GM06990 (cell line): ENCODE results near the gene RBM33.

Experiments
- DNase-seq: peaks from one replicate; pipeline ENCODE4 v3.0.0-alpha.2; 2011; ENCODE audit not compliant: insufficient read length; ENCODE audit errors: extremely low read depth
- H3K27me3 ChIP-seq: replicated peaks from 2 replicates; pipeline ENCODE4 v1.6.0; 2011; ENCODE audit warnings: low read length; ENCODE audit not compliant: control insufficient read depth, insufficient read depth
- H3K36me3 ChIP-seq: 2 replicates; pipeline ENCODE4 v1.5.1; 2011; ENCODE audit warnings: low read length; ENCODE audit not compliant: control insufficient read depth, insufficient read depth
- H3K4me3 ChIP-seq: replicated peaks from 2 replicates; pipeline ENCODE4 v1.5.1; 2011; ENCODE audit warnings: low read depth, mild to moderate bottlenecking, control low read depth, low read length
- TF ChIP-seq, protein P1 (sequence below): IDR thresholded peaks from 2 replicates; pipeline ENCODE4 v1.5.1; 2011; ENCODE audit warnings: low read length, control low read depth, mild to moderate bottlenecking, inconsistent platforms; ENCODE audit not compliant: insufficient read depth, poor library complexity, severe bottlenecking

Gene RBM33

DNA sequence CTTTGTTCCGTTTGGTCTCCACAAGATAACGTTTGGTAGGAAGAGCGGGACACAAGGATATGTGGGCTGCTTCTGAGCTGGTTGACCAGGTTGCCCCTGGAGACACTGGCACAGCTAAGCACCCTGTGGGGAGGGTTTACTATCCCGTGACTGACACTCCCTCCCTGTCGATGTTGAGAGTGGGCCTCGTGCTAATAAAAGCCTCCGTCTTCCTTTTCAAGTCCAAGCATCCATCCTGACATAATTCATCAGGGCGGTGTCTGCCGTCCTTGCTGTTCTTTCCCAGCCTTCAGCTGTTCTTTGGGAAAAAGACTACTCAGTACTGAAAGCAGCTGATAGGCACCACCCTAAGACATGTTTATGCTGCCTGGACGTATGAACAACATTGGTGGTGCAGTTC, 118.2 kb downstream of the RBM33 start:
- TF ChIP-seq, protein P1, sequence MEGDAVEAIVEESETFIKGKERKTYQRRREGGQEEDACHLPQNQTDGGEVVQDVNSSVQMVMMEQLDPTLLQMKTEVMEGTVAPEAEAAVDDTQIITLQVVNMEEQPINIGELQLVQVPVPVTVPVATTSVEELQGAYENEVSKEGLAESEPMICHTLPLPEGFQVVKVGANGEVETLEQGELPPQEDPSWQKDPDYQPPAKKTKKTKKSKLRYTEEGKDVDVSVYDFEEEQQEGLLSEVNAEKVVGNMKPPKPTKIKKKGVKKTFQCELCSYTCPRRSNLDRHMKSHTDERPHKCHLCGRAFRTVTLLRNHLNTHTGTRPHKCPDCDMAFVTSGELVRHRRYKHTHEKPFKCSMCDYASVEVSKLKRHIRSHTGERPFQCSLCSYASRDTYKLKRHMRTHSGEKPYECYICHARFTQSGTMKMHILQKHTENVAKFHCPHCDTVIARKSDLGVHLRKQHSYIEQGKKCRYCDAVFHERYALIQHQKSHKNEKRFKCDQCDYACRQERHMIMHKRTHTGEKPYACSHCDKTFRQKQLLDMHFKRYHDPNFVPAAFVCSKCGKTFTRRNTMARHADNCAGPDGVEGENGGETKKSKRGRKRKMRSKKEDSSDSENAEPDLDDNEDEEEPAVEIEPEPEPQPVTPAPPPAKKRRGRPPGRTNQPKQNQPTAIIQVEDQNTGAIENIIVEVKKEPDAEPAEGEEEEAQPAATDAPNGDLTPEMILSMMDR: no peak
- H3K27me3 ChIP-seq: no peaks in the 10 kb centered on the region
- H3K4me3 ChIP-seq: no peak overlapping the region
- no peak for DNase-seq
- H3K36me3 ChIP-seq: peaks cover 35% of the 10 kb centered on the region

DNA sequence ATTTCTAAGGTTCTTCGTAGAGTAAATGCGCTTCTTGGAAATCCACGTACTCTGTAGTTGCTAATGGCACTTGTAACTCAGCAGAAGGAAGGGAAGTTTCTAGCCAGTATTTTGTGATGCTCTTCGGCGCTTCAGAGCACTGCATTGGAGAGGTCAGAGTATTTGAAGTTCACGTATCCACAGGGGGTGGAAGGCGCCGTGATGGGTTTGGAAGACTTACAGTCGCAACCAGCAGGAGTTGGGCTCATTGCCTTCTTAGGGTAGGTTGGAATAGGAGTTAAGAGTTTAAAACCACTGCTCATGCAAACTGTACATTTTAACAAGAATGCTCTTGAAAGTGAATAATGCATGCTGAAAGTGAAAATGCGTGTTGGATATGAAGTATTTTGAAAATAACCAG, 118.7 kb downstream of the RBM33 start:
- H3K4me3 ChIP-seq: no peak overlapping the region
- TF ChIP-seq, protein P1: no peak
- no peak for DNase-seq
- no peaks in the 10 kb centered on the region for H3K27me3 ChIP-seq
- H3K36me3 ChIP-seq: peaks cover 33% of the 10 kb centered on the region

DNA sequence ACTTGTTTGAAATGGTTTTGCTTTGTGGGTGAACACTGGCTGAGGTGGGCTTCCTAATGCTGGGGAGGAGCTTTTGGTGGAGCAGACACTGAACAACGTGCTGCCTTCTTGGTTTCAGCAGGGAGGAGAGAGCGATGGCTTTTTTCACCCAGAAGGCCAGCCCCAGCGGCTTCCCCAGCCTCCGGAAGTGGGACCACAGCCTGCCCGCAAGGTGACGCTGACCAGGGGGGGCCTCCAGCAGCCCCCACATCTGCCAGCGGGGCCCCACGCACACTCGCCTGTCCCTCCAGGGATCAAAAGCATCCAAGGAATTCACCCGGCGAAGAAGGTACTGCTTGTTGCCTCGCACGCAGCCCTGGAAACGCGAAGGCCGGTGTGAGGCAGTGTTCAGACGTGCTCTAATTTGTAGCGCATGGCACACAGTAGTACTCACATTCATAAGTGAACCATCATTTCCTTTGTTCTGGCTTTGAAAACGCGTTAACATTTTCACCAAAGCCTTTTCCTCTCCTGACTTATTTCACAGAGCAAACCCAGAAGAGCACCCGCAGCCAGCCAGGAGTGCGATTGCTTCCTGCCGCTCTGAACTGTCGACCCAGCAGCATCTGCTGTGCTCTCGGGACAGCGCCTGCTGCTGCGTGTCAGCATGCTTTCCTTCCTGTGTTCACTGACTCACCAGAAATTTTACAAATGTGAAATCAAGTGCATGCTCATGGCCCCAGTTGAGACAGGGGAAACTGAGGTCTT, 119.4 kb downstream of the RBM33 start:
- peak; percentile 67 for DNase-seq
- no peak overlapping the region for H3K4me3 ChIP-seq
- no peaks in the 10 kb centered on the region for H3K27me3 ChIP-seq
- TF ChIP-seq, protein P1: no peak
- peaks cover 28% of the 10 kb centered on the region for H3K36me3 ChIP-seq

DNA sequence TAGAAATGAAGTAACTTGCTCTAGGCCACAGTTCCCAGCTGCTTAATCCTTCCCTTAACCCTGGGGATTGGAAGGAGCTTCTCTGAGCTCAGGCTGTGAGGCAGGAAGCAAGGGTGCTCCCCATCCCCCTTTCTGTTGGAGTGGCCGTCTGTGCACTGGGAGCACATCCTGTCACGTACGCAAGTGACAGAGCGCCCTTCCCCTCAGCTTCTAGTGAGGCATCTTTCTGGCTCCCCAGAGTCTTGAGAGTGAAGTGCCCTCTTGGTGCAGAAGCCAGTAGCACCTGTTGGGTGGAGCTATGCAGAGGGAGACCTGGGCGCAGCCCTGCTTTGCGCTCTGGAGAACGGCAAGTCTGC, 120.0 kb downstream of the RBM33 start:
- Histone ChIP-seq H3K4me3 (no peak overlapping the region), H3K36me3 (peaks cover 29% of the 10 kb centered on the region), H3K27me3 (no peaks in the 10 kb centered on the region)
- DNase-seq: no peak
- TF ChIP-seq, protein P1: no peak

DNA sequence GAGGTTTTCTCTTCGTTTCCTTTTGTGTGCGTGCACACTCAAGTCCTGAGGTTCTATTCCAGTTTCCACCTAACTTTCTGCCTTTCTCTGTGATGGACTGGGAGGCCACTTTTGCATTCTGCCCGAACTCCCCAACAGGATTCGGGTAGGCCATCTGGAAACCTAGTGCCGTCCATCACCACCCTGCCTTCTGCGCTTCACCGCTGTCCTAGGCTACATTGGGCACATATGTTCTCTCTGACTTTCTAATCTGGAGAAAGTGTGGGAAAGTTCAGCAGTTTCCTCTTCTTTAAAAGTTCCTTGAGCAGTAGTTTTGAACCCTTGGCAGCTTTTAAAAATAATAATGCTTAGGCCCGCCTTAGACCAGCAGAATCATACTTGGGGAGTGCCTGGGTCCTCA, 121.0 kb downstream of the RBM33 start:
- no peaks in the 10 kb centered on the region for H3K27me3 ChIP-seq
- peaks cover 31% of the 10 kb centered on the region for H3K36me3 ChIP-seq
- TF ChIP-seq, protein P1: no peak
- no peak overlapping the region for H3K4me3 ChIP-seq
- DNase-seq: no peak

DNA sequence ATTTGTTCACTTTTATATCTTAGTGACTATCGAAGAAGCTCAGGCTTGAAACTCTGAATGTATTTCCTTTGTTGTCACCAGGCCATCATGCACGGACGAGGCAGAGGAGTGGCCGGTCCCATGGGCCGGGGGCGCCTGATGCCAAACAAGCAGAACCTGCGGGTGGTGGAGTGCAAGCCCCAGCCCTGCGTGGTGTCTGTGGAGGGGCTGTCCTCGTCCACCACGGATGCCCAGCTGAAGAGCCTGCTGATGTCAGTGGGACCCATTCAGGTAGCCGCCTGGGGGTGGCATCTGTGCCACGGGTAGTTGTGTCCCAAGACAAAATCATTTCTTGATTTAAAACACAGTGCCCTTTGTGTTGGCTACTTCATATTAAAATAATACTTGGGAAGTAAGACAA, 121.9 kb downstream of the RBM33 start:
- TF ChIP-seq, protein P1: no peak
- no peaks in the 10 kb centered on the region for H3K27me3 ChIP-seq
- peaks cover 35% of the 10 kb centered on the region for H3K36me3 ChIP-seq
- H3K4me3 ChIP-seq: no peak overlapping the region
- DNase-seq: no peak
